Right lobe of liver (tissue), 6 donors: ENCODE results near the gene EFHD1. TPM values are rescaled to one million over a fixed set of nuclear protein-coding genes. Genes with fewer than 3 reads are reported as not detected.

ENCODE experiments used
- ATAC-seq, 4 donors: fragments of 200-7000 bp; cut with Tn5 transposase; one replicate each; pipeline ENCODE4 v1.9.1; 2020; ENCODE audit warnings: mild to moderate bottlenecking in 4 of 4, moderate library complexity in 4 of 4
- DNase-seq, 3 donors: peaks; one replicate each; pipeline ENCODE4 v3.0.0-alpha.2; 2020
- H3K27ac ChIP-seq, 3 donors: fragments of 200-600 bp; one replicate each; pipeline ENCODE4 v1.8.0; 2022
- H3K27me3 ChIP-seq, 2 donors: fragments of 200-600 bp; one replicate each; pipeline ENCODE4 v1.8.0; 2022
- H3K36me3 ChIP-seq, 4 donors: fragments of 200-600 bp; sonication (generic) in 1 of 4; one replicate each; pipeline versions ENCODE4 v1.5.1 to v1.8.0; 2017 to 2022; ENCODE audit warnings: control low read depth in 1 of 4
- H3K4me1 ChIP-seq, 4 donors: fragments of 200-600 bp; sonication (generic) in 1 of 4; one replicate each; pipeline versions ENCODE4 v1.5.1 to v1.8.0; 2017 to 2022; ENCODE audit warnings: control low read depth in 1 of 4
- H3K4me3 ChIP-seq, 3 donors: fragments of 200-600 bp; one replicate each; pipeline ENCODE4 v1.8.0; 2022
- H3K9me3 ChIP-seq, 4 donors: fragments of 200-600 bp; sonication (generic) in 1 of 4; one replicate each; pipeline versions ENCODE4 v1.5.1 to v1.8.0; 2017 to 2022; ENCODE audit warnings: control low read depth in 1 of 4
- CTCF ChIP-seq, 4 donors: fragments of 200-600 bp in 3 of 4; fragments of 450-650 bp in 1 of 4; IDR thresholded peaks; one replicate each; pipeline versions ENCODE4 v1.5.1 to v1.8.0; 2016 to 2022; ENCODE audit warnings: antibody characterized with exemption in 4 of 4, mild to moderate bottlenecking in 2 of 4
- POLR2A ChIP-seq: fragments of 450-650 bp; IDR thresholded peaks from one replicate; pipeline ENCODE4 v1.6.1; 2017; ENCODE audit warnings: antibody characterized with exemption, mild to moderate bottlenecking
- WGBS: methylation state at CpG from one replicate; pipeline ENCODE4 v1.1.6; 2018; ENCODE audit warnings: low coverage, low lambda C conversion rate; ENCODE audit not compliant: insufficient coverage; ENCODE audit errors: missing lambda C conversion rate; 5-methylcytosine and 5-hydroxymethylcytosine counted together
- intact Hi-C, 2 donors: fragments of 100-400 bp; cut with DNase I; formaldehyde crosslinking; loops; one replicate each; pipeline versions ENCODE4 v1.11.2 to v1.14.1; 2022
- total RNA-seq, 6 experiments: library from RNA; depleted of rRNA in 2 of 6; stranded (reverse); fragments of >200 nt in 2 of 6; fragmentation: NEBNext Ultra II Directional in 3 of 6; extraction: Animal tissue kit (Norgen Biotek cat#: 25700) in 3 of 6; gene quantifications; one replicate each; pipeline versions ENCODE4 v1.1.0 to v1.2.4, GENCODE V29; 2016 to 2023
- donor health status: DM: no; HTN: yes; CAD: no.
- donor health status: DM: no; HTN: no; CAD: no.
- donor health status: DM: no; HTN: no; CAD: no.
- donor health status: DM: no; HTN: yes; CAD: no.
- donor health status: DM: no; HTN: yes; CAD: no.

EFHD1 gene
- total RNA-seq, 6 experiments from 2014 or later, result 7.3 to 30.3 (median 10.7) TPM

- H3K4me3 ChIP-seq, result no peak overlapping the region
- intact Hi-C loops, result no loop called here
- no peak overlapping the region for H3K27ac ChIP-seq
- DNase-seq, result no peak
- peaks cover 0 to 6% (median 0%) of the 10 kb centered on the region in 4 donors for H3K4me1 ChIP-seq
- 44% methylated on average over 7 of the region's 7 CpGs for WGBS
- ATAC-seq, result peak in 3 of 4 donors; percentile 27 to 53 (median 28)
- TF ChIP-seq POLR2A (no peak), CTCF (IDR thresholded peaks at IDR 0.05) (no peak)
- no peaks in the 10 kb centered on the region for H3K9me3 ChIP-seq
- no peaks in the 10 kb centered on the region for H3K36me3 ChIP-seq
- H3K27me3 ChIP-seq, result no peaks in the 10 kb centered on the region
Observed at GRCh38 chr2:232658217-232658785, 24.9 kb downstream of the EFHD1 start.

- DNase-seq, result no peak
- Histone ChIP-seq H3K27ac (no peak overlapping the region), H3K36me3 (no peaks in the 10 kb centered on the region), H3K27me3 (no peaks in the 10 kb centered on the region), H3K4me3 (no peak overlapping the region), H3K9me3 (no peaks in the 10 kb centered on the region), H3K4me1 (peaks cover 0 to 5% (median 0%) of the 10 kb centered on the region in 4 donors)
- 88% methylated on average over 2 of the region's 2 CpGs for WGBS
- ATAC-seq, result no peak
- intact Hi-C loops, result no loop called here
- TF ChIP-seq POLR2A, result no peak
- no peak for TF ChIP-seq CTCF (IDR thresholded peaks at IDR 0.05)
Observed at GRCh38 chr2:232659359-232659758, 26.0 kb downstream of the EFHD1 start.

GRCh38 chr2:232662486-232663260 is 29.3 kb downstream of the EFHD1 start:
- H3K9me3 ChIP-seq, result no peaks in the 10 kb centered on the region
- H3K27me3 ChIP-seq, result no peaks in the 10 kb centered on the region
- 82% methylated on average over 8 of the region's 16 CpGs for WGBS
- no peak overlapping the region for H3K4me3 ChIP-seq
- H3K27ac ChIP-seq, result no peak overlapping the region
- no peak for DNase-seq
- no peaks in the 10 kb centered on the region for H3K4me1 ChIP-seq
- no peaks in the 10 kb centered on the region for H3K36me3 ChIP-seq
- TF ChIP-seq POLR2A, result no peak
- TF ChIP-seq CTCF (IDR thresholded peaks at IDR 0.05), result no peak
- intact Hi-C loops, result no loop called here
- ATAC-seq, result peak in 1 of 4 donors; percentile 17

- ATAC-seq (no peak), DNase-seq (no peak)
- 62% methylated on average over 6 of the region's 7 CpGs for WGBS
- Histone ChIP-seq H3K9me3 (no peaks in the 10 kb centered on the region), H3K27me3 (no peaks in the 10 kb centered on the region), H3K27ac (no peak overlapping the region), H3K4me3 (no peak overlapping the region), H3K36me3 (no peaks in the 10 kb centered on the region), H3K4me1 (peaks cover 0 to 9% (median 3%) of the 10 kb centered on the region in 4 donors)
- TF ChIP-seq POLR2A, result no peak
- no peak for TF ChIP-seq CTCF (IDR thresholded peaks at IDR 0.05)
- intact Hi-C loops, result no loop called here
Observed at GRCh38 chr2:232666051-232666805, 32.8 kb downstream of the EFHD1 start.
